Measurements from ENCODE around the gene ZNF700.

DNA sequence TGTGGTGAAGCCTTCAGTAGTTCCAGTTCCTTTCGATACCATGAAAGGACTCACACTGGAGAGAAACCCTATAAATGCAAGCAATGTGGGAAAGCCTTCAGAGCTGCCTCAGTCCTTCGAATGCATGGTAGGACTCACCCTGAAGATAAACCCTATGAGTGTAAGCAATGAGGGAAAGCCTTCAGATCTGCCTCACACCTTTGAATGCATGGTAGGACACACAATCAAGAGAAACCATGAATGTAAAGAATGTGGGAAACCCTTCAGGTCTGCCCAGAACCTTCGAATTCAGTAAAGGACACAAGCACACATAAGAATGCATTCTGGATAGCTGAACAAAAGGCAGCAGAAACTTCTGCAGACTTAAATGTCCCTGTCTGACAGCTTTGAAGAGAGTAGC, 19.0 kb upstream of the ZNF700 start:
- TF ChIP-seq, protein P1, sequence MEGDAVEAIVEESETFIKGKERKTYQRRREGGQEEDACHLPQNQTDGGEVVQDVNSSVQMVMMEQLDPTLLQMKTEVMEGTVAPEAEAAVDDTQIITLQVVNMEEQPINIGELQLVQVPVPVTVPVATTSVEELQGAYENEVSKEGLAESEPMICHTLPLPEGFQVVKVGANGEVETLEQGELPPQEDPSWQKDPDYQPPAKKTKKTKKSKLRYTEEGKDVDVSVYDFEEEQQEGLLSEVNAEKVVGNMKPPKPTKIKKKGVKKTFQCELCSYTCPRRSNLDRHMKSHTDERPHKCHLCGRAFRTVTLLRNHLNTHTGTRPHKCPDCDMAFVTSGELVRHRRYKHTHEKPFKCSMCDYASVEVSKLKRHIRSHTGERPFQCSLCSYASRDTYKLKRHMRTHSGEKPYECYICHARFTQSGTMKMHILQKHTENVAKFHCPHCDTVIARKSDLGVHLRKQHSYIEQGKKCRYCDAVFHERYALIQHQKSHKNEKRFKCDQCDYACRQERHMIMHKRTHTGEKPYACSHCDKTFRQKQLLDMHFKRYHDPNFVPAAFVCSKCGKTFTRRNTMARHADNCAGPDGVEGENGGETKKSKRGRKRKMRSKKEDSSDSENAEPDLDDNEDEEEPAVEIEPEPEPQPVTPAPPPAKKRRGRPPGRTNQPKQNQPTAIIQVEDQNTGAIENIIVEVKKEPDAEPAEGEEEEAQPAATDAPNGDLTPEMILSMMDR (conservative IDR thresholded peaks at IDR 0.05 in 1 of 2, IDR thresholded peaks at IDR 0.05 in 1 of 2; ENCODE audit: extremely low read depth in 1 of 2, insufficient read depth in 1 of 2, low read depth in 1 of 2, low read length in 2 of 2), result no peak
- TF ChIP-seq EZH2 (IDR thresholded peaks at IDR 0.05; ENCODE audit: borderline replicate concordance, low read length), result no peak
